HG03457 (cell line): ENCODE data around the gene MINAR1.

Experiments
- ATAC-seq: cut with Tn5 transposase; IDR thresholded peaks from one replicate; pipeline ENCODE4 v1.9.1; 2021; ENCODE audit warnings: moderate number of reproducible peaks; ENCODE audit not compliant: unreplicated experiment

MINAR1 gene

GRCh38 chr15:79459666-79460065 lies 27.5 kb downstream of the MINAR1 start:
- ATAC-seq = no peak

DNA sequence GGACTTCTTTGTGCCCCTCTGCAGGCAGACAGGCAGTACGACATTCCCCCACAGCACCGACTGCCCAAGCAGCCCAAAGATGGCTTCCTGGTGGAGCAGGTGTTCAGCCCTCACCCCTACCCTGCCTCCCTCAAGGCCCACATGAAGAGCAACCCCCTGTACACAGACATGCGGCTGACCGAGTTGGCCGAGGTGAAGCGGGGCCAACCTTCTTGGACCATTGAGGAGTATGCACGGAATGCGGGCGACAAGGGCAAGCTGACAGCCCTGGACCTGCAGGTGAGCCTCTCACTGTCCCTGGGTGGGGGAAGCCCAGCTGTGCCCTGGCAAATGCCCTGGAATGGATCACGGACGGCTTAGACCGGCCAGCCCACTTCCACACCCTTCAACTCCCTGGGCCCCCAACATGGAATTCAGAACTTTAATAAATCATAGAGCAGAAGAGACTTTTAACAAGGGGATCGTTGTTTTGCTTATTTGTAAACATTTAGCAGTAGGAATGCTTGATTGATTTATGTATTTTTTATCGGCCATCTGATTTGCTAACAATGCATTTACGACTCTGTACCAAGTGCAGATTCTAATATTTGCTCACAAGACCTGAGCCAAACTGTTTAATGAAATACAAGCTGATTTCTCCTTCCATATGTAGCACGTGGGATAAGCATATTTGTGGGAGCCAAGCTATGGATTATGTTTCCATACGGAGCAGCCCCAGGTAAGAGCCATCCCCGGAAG lies 31.1 kb downstream of the MINAR1 start:
- ATAC-seq = no peak

DNA sequence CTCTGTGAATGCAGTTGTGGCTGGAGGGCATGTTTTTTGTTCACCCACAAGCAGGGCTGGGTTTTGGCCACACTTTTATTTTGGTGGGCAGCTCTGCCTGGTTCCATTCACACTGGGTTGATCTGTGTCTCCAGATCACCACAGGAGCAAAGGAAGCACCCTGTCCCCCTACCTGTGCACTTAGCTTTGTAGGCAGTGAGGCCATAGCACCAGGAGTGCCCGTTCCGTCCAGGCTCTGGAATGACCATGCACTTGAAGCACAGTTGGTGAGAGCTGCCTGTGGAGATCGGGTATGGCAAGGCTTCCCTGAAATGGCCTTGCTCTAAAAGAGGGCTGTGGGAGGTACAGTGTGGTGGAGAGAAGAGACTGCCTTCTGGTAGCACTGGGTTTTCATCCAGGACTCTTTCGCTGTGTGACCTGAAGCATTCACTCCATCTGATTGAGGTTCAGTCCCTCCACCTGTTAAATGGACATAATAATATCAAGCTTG lies 31.7 kb downstream of the MINAR1 start:
- ATAC-seq = no peak

DNA sequence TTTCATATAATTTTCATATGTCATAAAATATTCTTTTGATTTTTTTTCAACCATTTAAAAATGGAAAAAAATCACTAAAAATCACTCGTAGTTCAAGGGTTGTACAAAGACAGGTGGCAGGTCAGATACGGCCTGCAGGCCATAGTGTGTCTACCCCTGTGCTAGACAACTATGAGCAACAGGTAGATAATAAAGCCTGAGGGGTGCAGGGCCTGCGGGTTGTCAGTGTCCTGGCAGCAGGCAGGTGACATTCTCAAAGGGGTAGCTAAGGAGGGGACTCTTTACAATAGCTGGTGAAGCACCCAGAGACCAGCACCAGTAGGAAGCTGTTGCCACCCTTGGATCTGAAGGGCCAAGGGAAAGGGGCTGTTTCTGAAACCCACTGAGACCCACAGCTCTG lies 34.4 kb downstream of the MINAR1 start:
- no peak for ATAC-seq

DNA sequence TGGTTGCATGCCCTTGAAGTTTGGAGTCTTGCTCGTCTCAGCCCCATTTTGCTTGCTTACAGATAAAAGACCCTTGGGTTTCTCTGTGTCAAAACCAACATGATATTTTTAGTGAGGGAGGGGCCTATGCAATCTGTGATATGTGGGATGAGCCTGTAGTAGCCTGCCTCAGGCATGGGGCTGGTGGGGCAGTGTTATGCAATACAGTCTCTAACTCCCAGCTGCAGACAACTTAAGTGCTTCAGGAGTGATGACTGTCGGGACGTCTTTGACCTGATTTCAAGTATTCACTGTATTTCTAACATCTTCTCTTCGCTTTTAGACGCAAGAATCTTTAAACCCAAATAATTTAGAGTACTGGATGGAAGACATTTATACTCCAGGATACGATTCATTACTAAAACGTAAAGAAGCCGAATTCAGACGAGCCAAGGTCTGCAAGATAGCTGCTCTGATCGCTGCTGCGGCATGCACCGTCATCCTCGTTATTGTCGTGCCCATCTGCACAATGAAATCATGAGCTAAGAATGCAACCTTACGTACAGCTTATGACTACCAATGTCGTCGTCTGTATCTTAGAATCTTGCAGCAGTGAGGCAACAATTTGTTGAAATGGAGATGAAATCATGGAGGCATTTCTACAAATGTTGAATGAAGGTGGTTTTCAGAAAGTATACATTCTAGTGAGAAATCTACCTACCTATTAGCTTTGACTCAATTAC lies 35.9 kb downstream of the MINAR1 start:
- no peak for ATAC-seq

DNA sequence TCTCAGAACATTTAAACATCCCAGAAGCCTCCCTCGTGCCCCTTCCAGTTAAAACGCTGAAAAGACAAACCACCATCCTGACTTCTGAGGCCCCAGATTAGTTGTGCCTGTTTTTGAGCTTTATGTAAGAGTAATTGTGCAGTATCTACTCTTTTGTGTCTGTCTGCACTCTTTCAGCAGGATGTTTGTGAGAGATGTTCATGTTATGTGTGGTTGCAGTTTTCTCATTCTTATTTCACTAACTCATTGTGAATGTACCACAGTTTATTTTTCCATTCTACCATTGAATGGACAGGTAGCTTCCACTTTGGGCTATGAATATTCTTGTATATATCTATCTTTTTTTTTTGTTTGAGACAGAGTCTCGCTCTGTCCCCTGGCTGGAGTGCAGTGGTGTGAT lies 40.3 kb downstream of the MINAR1 start:
- no peak for ATAC-seq

DNA sequence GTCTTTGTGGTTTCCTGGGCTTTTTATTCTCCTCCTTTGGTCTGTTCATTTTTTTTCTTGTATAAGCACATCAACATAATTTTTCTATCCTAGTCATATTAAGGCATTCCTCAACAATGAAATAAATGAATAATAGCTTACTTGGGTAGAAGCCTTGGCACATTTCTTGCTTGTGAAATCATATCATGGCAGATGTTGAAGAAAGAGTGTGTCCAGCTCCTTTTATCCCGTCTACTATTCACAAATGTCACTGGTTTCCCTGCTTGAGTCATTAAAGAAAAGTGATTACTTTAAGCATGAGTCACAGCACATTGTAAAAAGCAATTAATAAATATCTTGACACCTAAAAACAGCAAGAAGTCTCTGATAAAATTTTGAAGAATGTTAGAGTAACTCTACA lies 42.1 kb downstream of the MINAR1 start:
- no peak for ATAC-seq

GRCh38 chr15:79475306-79475705 lies 43.2 kb downstream of the MINAR1 start:
- no peak for ATAC-seq

DNA sequence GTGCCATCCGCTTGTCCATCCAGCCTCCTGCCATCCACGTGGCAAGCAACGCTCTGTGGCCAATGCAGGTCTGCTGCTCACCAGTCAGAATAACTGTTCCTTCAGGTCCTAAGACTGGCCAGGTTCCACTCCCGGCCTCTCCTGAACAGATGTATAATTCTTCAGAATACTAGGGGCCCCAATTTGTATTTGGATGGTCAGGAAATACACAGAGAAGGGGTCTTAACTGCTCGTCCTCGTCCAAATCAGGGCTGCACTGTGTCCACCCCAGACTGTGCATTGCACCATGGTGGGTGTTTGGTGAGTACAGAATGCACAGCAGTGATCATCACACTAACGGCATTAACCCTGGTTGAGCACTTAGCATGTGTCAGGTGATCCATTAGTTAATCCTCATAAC lies 46.0 kb downstream of the MINAR1 start:
- no peak for ATAC-seq

DNA sequence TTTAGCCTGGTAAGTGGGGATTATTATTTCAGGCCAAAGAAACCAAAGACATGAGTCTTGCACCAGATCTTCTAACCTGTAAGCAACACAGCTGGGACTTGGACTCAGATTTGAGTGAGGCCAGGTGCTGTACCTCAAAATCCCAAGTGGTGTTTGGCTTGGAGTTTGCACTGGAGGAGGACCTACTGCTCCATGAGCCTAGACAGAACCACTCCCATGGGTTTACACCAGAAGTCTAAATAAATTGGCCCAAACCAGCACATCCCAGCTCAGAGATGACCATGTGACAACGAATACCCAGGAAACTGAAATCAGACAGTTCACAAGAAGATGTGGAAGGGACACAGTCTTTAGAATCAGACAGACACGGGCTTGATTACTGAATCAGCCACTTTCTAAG lies 47.5 kb downstream of the MINAR1 start:
- ATAC-seq = no peak

GRCh38 chr15:79481793-79482192 lies 49.7 kb downstream of the MINAR1 start:
- ATAC-seq = no peak
